Thyroid gland (tissue), 4 donors: Measurements from ENCODE around the gene TRAPPC2L.

Experiments
- CTCF ChIP-seq, 6 experiments: fragments of 200-600 bp in 3 of 6; fragments of 450-650 bp in 3 of 6; sonication (generic) in 3 of 6; IDR thresholded peaks; one replicate each; pipeline ENCODE4 v1.5.1; 2016 to 2019; ENCODE audit warnings: antibody characterized with exemption in 6 of 6, mild to moderate bottlenecking in 2 of 6, inconsistent platforms in 1 of 6, moderate library complexity in 1 of 6
- POLR2A ChIP-seq, 2 donors: fragments of 450-650 bp; IDR thresholded peaks; one replicate each; pipeline ENCODE4 v1.6.1; 2017; ENCODE audit warnings: antibody characterized with exemption in 2 of 2, mild to moderate bottlenecking in 2 of 2, moderate library complexity in 1 of 2

- TF ChIP-seq POLR2A (IDR thresholded peaks at IDR 0.05) (no peak), CTCF (IDR thresholded peaks at IDR 0.05) (peak; percentile 18 to 72 (median 57))
These were observed 40.9 kb upstream of the TRAPPC2L start for GRCh38 chr16:88815901-88816589.
